ENCODE results near the gene DMGDH. TPM values are rescaled to one million over a fixed set of nuclear protein-coding genes. Genes with fewer than 3 reads are reported as not detected.

Gene DMGDH
- total RNA-seq, 6 experiments from 2014 or later, result 55.7 to 128 (median 83.5) TPM

DNA sequence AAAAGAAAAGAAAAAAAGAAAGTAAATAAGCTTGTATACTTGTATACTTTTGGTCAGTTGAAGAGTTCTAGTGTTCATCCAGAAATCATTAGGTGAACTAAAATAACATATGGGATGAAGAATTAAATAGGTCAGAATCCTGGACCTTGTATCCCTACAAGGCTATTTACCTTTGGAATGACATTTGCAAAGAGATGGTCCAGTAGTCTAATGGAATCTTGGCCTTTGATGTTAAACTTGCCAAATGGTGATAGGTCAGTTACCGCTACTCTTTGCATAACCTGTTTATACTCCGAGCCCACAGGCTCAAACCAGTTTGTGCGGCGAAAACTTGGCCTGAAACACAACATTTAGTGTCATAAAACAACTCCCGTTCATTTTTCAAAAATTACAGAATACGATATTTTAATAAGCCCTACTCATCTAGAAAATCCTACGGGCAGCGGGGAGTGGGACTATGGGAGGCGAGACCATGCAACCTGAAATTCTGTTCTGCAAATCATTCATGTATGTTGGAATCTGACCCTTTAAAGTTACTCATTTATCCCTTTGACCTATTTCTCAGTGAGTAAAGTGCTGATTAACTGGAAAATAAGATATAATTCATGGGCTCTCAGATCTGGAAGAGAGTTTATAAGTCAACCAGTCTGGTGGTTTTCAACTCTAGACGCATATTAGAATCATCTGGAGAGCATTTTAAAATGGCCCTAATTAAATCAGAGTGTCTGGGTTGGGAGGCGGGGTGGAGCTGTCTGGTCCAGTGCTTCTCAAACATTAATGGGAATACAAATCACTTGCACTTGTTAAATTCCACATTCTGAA is 38.6 kb downstream of the DMGDH start:
- peak; percentile 27 to 70 (median 64) for DNase-seq
- Histone ChIP-seq H3K36me3 (no peaks in the 10 kb centered on the region), H3K4me3 (peak overlapping the region in 2 of 3 donors; percentile 21 to 28), H3K27me3 (no peaks in the 10 kb centered on the region), H3K4me1 (peaks cover 0 to 48% (median 11%) of the 10 kb centered on the region in 4 donors), H3K9me3 (no peaks in the 10 kb centered on the region), H3K27ac (peak overlapping the region; percentile 83 to 95 (median 95))
- intact Hi-C loops (cut with DNase I), result no loop called here
- 31% methylated on average over 11 of the region's 11 CpGs for WGBS (ENCODE audit: insufficient coverage, low coverage, low lambda C conversion rate, missing lambda C conversion rate)
- peak; percentile 5 for TF ChIP-seq POLR2A (IDR thresholded peaks at IDR 0.05)
- TF ChIP-seq, protein P1, sequence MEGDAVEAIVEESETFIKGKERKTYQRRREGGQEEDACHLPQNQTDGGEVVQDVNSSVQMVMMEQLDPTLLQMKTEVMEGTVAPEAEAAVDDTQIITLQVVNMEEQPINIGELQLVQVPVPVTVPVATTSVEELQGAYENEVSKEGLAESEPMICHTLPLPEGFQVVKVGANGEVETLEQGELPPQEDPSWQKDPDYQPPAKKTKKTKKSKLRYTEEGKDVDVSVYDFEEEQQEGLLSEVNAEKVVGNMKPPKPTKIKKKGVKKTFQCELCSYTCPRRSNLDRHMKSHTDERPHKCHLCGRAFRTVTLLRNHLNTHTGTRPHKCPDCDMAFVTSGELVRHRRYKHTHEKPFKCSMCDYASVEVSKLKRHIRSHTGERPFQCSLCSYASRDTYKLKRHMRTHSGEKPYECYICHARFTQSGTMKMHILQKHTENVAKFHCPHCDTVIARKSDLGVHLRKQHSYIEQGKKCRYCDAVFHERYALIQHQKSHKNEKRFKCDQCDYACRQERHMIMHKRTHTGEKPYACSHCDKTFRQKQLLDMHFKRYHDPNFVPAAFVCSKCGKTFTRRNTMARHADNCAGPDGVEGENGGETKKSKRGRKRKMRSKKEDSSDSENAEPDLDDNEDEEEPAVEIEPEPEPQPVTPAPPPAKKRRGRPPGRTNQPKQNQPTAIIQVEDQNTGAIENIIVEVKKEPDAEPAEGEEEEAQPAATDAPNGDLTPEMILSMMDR (IDR thresholded peaks at IDR 0.05), result no peak
- ATAC-seq, result peak; percentile 72 to 85 (median 81)

DNA sequence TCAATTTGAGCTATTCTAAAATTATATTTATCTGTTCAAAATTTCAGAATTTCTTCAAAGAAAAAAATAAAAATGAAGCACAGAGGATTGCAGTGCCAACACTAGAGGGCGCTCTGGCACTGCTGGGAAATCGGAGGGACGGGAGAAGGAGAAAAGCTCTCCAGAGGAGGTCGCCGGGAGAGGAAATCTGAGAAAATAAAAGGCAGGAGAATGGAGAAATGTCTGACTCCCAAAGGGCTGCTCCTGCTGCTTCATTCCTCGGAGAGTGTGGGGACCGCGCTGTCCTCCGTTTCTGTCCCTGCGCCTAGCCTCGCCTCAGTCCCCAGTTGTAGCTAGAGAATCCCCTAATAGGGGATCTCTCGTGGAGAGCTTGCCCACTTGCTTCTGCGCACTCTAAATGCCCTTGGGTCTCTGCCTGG is 44.4 kb downstream of the DMGDH start:
- ATAC-seq, result peak; percentile 77 to 81 (median 79)
- TF ChIP-seq POLR2A (IDR thresholded peaks at IDR 0.05), result no peak
- TF ChIP-seq, protein P1 (IDR thresholded peaks at IDR 0.05), result peak; percentile 86 to 98 (median 96)
- WGBS (ENCODE audit: insufficient coverage, low coverage, low lambda C conversion rate, missing lambda C conversion rate), result 8% methylated on average over 8 of the region's 13 CpGs
- no peaks in the 10 kb centered on the region for H3K36me3 ChIP-seq
- no peaks in the 10 kb centered on the region for H3K27me3 ChIP-seq
- peak overlapping the region in 2 of 3 donors; percentile 60 to 74 for H3K27ac ChIP-seq
- H3K4me3 ChIP-seq, result no peak overlapping the region
- H3K4me1 ChIP-seq, result peaks cover 0 to 51% (median 16%) of the 10 kb centered on the region in 4 donors
- peak; percentile 67 to 73 (median 71) for DNase-seq
- no peaks in the 10 kb centered on the region for H3K9me3 ChIP-seq
- intact Hi-C loops (cut with DNase I), result loop anchor here (5.0 to 10.0 kb wide), 2 partner anchors 87 to 440 kb away; partner anchors contain the start of gene BHMT (in 1 of the 2)

DNA sequence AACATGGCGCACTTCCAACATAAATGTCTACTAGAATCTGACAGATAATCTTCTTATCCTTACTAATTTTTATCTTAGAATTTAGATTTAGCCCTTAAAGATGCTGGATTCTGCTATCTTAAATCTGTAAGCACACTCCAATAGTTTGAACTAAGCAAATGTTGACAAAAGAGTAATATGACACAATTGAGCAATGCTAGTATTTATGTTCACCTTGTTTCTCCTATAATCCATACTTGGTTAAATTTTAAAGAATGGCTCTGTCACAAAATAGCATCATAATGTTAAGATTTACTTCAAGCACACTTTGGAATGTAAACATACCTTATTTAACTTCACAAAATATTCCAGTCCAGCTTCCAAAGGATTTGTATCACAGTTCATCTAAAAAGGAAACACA is 45.5 kb downstream of the DMGDH start:
- H3K4me3 ChIP-seq, result no peak overlapping the region
- 25% methylated on average over 1 of the region's 1 CpG for WGBS (ENCODE audit: insufficient coverage, low coverage, low lambda C conversion rate, missing lambda C conversion rate)
- H3K27ac ChIP-seq, result peak overlapping the region in 2 of 3 donors; percentile 60 to 74
- DNase-seq (no peak), ATAC-seq (peak; percentile 34 to 54 (median 44))
- no peaks in the 10 kb centered on the region for H3K36me3 ChIP-seq
- H3K9me3 ChIP-seq, result no peaks in the 10 kb centered on the region
- intact Hi-C loops (cut with DNase I), result loop anchor here in 1 of 2 donors (10.0 kb wide), 1 partner anchor 441 kb away; no protein-coding TSS in a partner anchor
- peaks cover 0 to 39% (median 13%) of the 10 kb centered on the region in 4 donors for H3K4me1 ChIP-seq
- no peaks in the 10 kb centered on the region for H3K27me3 ChIP-seq
- no peak for TF ChIP-seq POLR2A (IDR thresholded peaks at IDR 0.05)
- TF ChIP-seq, protein P1 (IDR thresholded peaks at IDR 0.05), result no peak

DNA sequence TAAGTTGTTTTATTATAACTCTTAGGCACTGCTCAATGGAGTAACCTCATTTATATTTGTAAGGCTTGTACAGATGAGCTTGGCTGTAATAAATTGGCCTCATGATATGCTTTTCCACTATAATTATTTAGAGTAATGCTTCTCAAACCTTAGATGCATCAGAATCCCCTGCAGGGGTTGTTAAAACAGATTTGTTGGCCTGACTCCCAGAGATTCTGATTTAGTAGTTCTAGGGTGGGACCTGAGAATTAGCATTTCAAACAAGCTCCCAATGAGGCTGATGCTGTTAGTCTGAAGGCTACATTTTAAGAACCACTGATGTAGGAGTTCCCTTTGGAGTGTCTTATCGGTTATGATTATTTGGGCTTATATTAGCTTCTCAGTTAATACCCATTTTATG is 46.1 kb downstream of the DMGDH start:
- 67% methylated on average over 1 of the region's 1 CpG for WGBS (ENCODE audit: insufficient coverage, low coverage, low lambda C conversion rate, missing lambda C conversion rate)
- Histone ChIP-seq H3K4me3 (no peak overlapping the region), H3K27ac (peak overlapping the region in 2 of 3 donors; percentile 60 to 74), H3K36me3 (no peaks in the 10 kb centered on the region), H3K27me3 (no peaks in the 10 kb centered on the region), H3K4me1 (peaks cover 0 to 36% (median 12%) of the 10 kb centered on the region in 4 donors), H3K9me3 (no peaks in the 10 kb centered on the region)
- ATAC-seq (no peak), DNase-seq (no peak)
- TF ChIP-seq, protein P1 (IDR thresholded peaks at IDR 0.05), result no peak
- TF ChIP-seq POLR2A (IDR thresholded peaks at IDR 0.05), result no peak
- intact Hi-C loops (cut with DNase I), result loop anchor here in 1 of 2 donors (10.0 kb wide), 1 partner anchor 441 kb away; no protein-coding TSS in a partner anchor

All from right lobe of liver (tissue), 6 donors.